ENCODE measurements around the gene OSBPL9. TPM values are rescaled to one million over a fixed set of nuclear protein-coding genes. Genes with fewer than 3 reads are reported as not detected.

The OSBPL9 gene
- total and polyA plus RNA-seq, 10 of the 15 experiments (the other 5 are each of a cell fraction or from before 2014, with no cell fraction given) = 25.9 to 156 (median 108) TPM

GRCh38 chr1:51644020-51644419, 27.1 kb downstream of the OSBPL9 start:
- intact Hi-C loops (cut with micrococcal nuclease; ENCODE audit: unreplicated experiment) = no loop called here
- no peak overlapping the region for H3K27ac ChIP-seq (ENCODE audit: control insufficient read depth, insufficient read depth)
- no peak overlapping the region for H3K4me2 ChIP-seq (ENCODE audit: control insufficient read depth, insufficient read depth)
- BruUV-seq (replicated peaks) = no TSS peak
- RAD21 ChIA-PET (ENCODE audit: unreplicated experiment) = no interaction called here
- H3K4me3 ChIP-seq = no peak overlapping the region
- DNase-seq (ENCODE audit: low read depth, low spot score) (no peak), ATAC-seq (no peak), FAIRE-seq (no peak)
- H3K9me3 ChIP-seq (replicated peaks; ENCODE audit: control insufficient read depth, insufficient read depth, low read length) = no peaks in the 10 kb centered on the region
- SMC1A ChIA-PET (ENCODE audit: uncharacterized antibody, unreplicated experiment) = interaction anchor here (1.8 kb wide), 1 partner anchor 125 kb away, joined by 6 read pairs; no protein-coding TSS in a partner anchor
- no peaks in the 10 kb centered on the region for H3K36me3 ChIP-seq (ENCODE audit: control insufficient read depth in 2 of 2, insufficient read depth in 2 of 2, low read length in 1 of 2)
- no peaks in the 10 kb centered on the region for H3K27me3 ChIP-seq (replicated peaks in 1 of 2; ENCODE audit: control insufficient read depth in 2 of 2, insufficient read depth in 2 of 2, low read length in 1 of 2)
- no peaks in the 10 kb centered on the region for H3K79me2 ChIP-seq (ENCODE audit: control insufficient read depth, insufficient read depth, low read length)
- in situ Hi-C loops (cut with MboI) = no loop called here
- no peaks in the 10 kb centered on the region; the same call in 1 of the 2 replicates for H4K20me1 ChIP-seq (ENCODE audit: control insufficient read depth, insufficient read depth)
- H3K4me1 ChIP-seq (ENCODE audit: control insufficient read depth, insufficient read depth, low read length) = no peaks in the 10 kb centered on the region
- H3K9ac ChIP-seq (ENCODE audit: control insufficient read depth, insufficient read depth, low read length) = no peak overlapping the region
- no peak for TF ChIP-seq RFX5 (IDR thresholded peaks at IDR 0.05; ENCODE audit: low read depth, low read length)
- TF ChIP-seq RAD51 (IDR thresholded peaks at IDR 0.05) = no peak
- TF ChIP-seq NFYB (IDR thresholded peaks at IDR 0.05; ENCODE audit: insufficient read depth, low read depth, low read length) = no peak
- TF ChIP-seq IKZF1 (conservative IDR thresholded peaks at IDR 0.05) = no peak
- no peak for TF ChIP-seq CREB1 (IDR thresholded peaks at IDR 0.05; ENCODE audit: low read depth)
- no peak for TF ChIP-seq EZH2 (IDR thresholded peaks at IDR 0.05; ENCODE audit: borderline replicate concordance, control insufficient read depth, low read depth, low read length)
- TF ChIP-seq BCL3 (IDR thresholded peaks at IDR 0.05; ENCODE audit: borderline replicate concordance, insufficient read depth, low read depth, low read length, poor library complexity, severe bottlenecking) = no peak
- TF ChIP-seq WRNIP1 (IDR thresholded peaks at IDR 0.05; ENCODE audit: borderline replicate concordance, low read depth, low read length) = no peak
- TF ChIP-seq BCLAF1 (IDR thresholded peaks at IDR 0.05) = no peak
- TF ChIP-seq SPI1 (IDR thresholded peaks at IDR 0.05; ENCODE audit: borderline replicate concordance, insufficient read depth, low read depth, low read length) = no peak
- no peak for TF ChIP-seq CBX3 (IDR thresholded peaks at IDR 0.05; ENCODE audit: borderline replicate concordance, low read depth)
- TF ChIP-seq SMAD5 (IDR thresholded peaks at IDR 0.05; ENCODE audit: low read depth) = no peak
- no peak for TF ChIP-seq NKRF (conservative IDR thresholded peaks at IDR 0.05)
- H2AFZ ChIP-seq (ENCODE audit: control insufficient read depth, low read depth, low read length) = no peak overlapping the region
- POLR2A ChIA-PET = no interaction called here
- CTCF ChIA-PET = no interaction called here
- 100% methylated on average over 5 of the region's 5 CpGs for WGBS (ENCODE audit: insufficient coverage, insufficient replicate concordance, low lambda C conversion rate, missing lambda C conversion rate)
